ENCODE results near the gene C1orf56.
"Not testable (repeated sequence)": the region's sequence is repeated elsewhere in the genome, so short reads cannot be mapped to it uniquely, and the experiment has no call there.

Gene C1orf56

GRCh38 chr1:151065089-151065645 lies 17.6 kb downstream of the C1orf56 start:
- DNase-seq = no peak

- no peak for DNase-seq
These were observed 19.6 kb downstream of the C1orf56 start for GRCh38 chr1:151067185-151067584.

GRCh38 chr1:151069103-151069486 lies 21.5 kb downstream of the C1orf56 start:
- no peak for DNase-seq

GRCh38 chr1:151070474-151071276 lies 23.1 kb downstream of the C1orf56 start, which contains the start of gene GABPB2:
TSS of gene GABPB2 (plus strand) at chr1:151070761. CDS start at chr1:151088190, 17,429 bp downstream.
- DNase-seq = peak; percentile 98

GRCh38 chr1:151072224-151072623 lies 24.7 kb downstream of the C1orf56 start:
- no peak for DNase-seq

GRCh38 chr1:151085953-151086559 lies 38.5 kb downstream of the C1orf56 start:
- no peak for DNase-seq

GRCh38 chr1:151097426-151097825 lies 49.9 kb downstream of the C1orf56 start:
- DNase-seq = not testable (repeated sequence)

GRCh38 chr1:151098126-151098525 lies 50.6 kb downstream of the C1orf56 start:
- no peak for DNase-seq

Data from fibroblast of skin of right biceps (primary cell).